Neural cell (in vitro differentiated cells): ENCODE measurements around the gene PPP4R3A. TPM values are rescaled to one million over a fixed set of nuclear protein-coding genes. Genes with fewer than 3 reads are reported as not detected.

ENCODE experiments used
- H2AFZ ChIP-seq: fragments of 200-600, 300-800 bp; sonication (generic), shearing (Covaris generic); 2 replicates; pipeline ENCODE4 v1.6.0; 2014; ENCODE audit warnings: low read depth, mild to moderate bottlenecking, antibody characterized with exemption, low read length, moderate library complexity
- H3F3A ChIP-seq: fragments of 200-600 bp; shearing (Covaris generic); 2 replicates; pipeline ENCODE4 v1.6.1; 2016; ENCODE audit warnings: mild to moderate bottlenecking, moderate library complexity, mixed read lengths, antibody characterized with exemption, low read length; ENCODE audit not compliant: insufficient read depth, poor library complexity, severe bottlenecking
- H3K27ac ChIP-seq: fragments of 200-600, 300-800 bp; sonication (generic), shearing (Covaris generic); 2 replicates; pipeline ENCODE4 v1.5.1; 2014; ENCODE audit warnings: mild to moderate bottlenecking, low read length, moderate library complexity
- H3K27me3 ChIP-seq: fragments of 300-800, 200-600 bp; sonication (generic), shearing (Covaris generic); 2 replicates; pipeline ENCODE4 v1.6.0; 2014; ENCODE audit warnings: mild to moderate bottlenecking, low read depth, low read length, moderate library complexity; ENCODE audit not compliant: insufficient read depth
- H3K36me3 ChIP-seq: fragments of 300-800, 200-600 bp; sonication (generic), shearing (Covaris generic); 2 replicates; pipeline ENCODE4 v1.5.1; 2014; ENCODE audit warnings: mild to moderate bottlenecking, antibody characterized with exemption, low read length, moderate library complexity; ENCODE audit not compliant: insufficient read depth
- H3K4me2 ChIP-seq: fragments of 300-800, 200-600 bp; sonication (generic), shearing (Covaris generic); 2 replicates; pipeline ENCODE4 v1.6.0; 2014; ENCODE audit warnings: mild to moderate bottlenecking, low read length
- H3K4me3 ChIP-seq: fragments of 300-800, 200-600 bp; sonication (generic), shearing (Covaris generic); 2 replicates; pipeline ENCODE4 v1.5.1; 2014; ENCODE audit warnings: mild to moderate bottlenecking, low read length, moderate library complexity
- H3K79me2 ChIP-seq: fragments of 200-600 bp; shearing (Covaris generic); replicated peaks from 2 replicates; pipeline ENCODE4 v1.6.0; 2014; ENCODE audit warnings: mild to moderate bottlenecking, low read length, moderate library complexity; ENCODE audit not compliant: insufficient read depth
- H3K9ac ChIP-seq: fragments of 300-800, 200-600 bp; sonication (generic), shearing (Covaris generic); 2 replicates; pipeline ENCODE4 v1.6.1; 2016; ENCODE audit warnings: mild to moderate bottlenecking, low read length, mixed read lengths
- H3K9me2 ChIP-seq: fragments of 200-600 bp; shearing (Covaris generic); 2 replicates; pipeline ENCODE4 v1.6.1; 2016; ENCODE audit warnings: mild to moderate bottlenecking, low read length, mixed read lengths; ENCODE audit not compliant: insufficient read depth
- H3K9me3 ChIP-seq: fragments of 200-600, 300-800 bp; sonication (generic), shearing (Covaris generic); 2 replicates; pipeline ENCODE4 v1.6.1; 2016; ENCODE audit warnings: mild to moderate bottlenecking, mixed run types, low read length, moderate library complexity, mixed read lengths
- H4K20me1 ChIP-seq: fragments of 200-600 bp; shearing (Covaris generic); 2 replicates; pipeline ENCODE4 v1.6.1; 2016; ENCODE audit warnings: mild to moderate bottlenecking, mixed run types; ENCODE audit not compliant: insufficient read depth
- EP300 ChIP-seq: fragments of 450-650 bp; conservative IDR thresholded peaks from 2 replicates; pipeline ENCODE4 v1.6.1; 2014; ENCODE audit warnings: antibody characterized with exemption, mild to moderate bottlenecking, moderate library complexity; ENCODE audit not compliant: poor library complexity, severe bottlenecking
- EZH2 ChIP-seq: fragments of 200-600, 300-800 bp; shearing (Covaris generic), sonication (generic); IDR thresholded peaks from 2 replicates; pipeline ENCODE4 v1.6.1; 2014; ENCODE audit warnings: antibody characterized with exemption, low read length, borderline replicate concordance, mild to moderate bottlenecking; ENCODE audit not compliant: insufficient read depth, poor library complexity, severe bottlenecking
- MXI1 ChIP-seq: fragments of 450-650 bp; conservative IDR thresholded peaks from 2 replicates; pipeline ENCODE4 v1.6.1; 2014; ENCODE audit warnings: antibody characterized with exemption, mild to moderate bottlenecking; ENCODE audit not compliant: poor library complexity, severe bottlenecking
- POLR2AphosphoS5 ChIP-seq: IDR thresholded peaks from 2 replicates; pipeline ENCODE4 v1.6.1; 2012
- RAD21 ChIP-seq: fragments of 450-650 bp; conservative IDR thresholded peaks from 2 replicates; pipeline ENCODE4 v1.6.1; 2014; ENCODE audit warnings: antibody characterized with exemption, mild to moderate bottlenecking, moderate library complexity
- SMC3 ChIP-seq: fragments of 450-650 bp; conservative IDR thresholded peaks from 2 replicates; pipeline ENCODE4 v1.6.1; 2014; ENCODE audit warnings: antibody characterized with exemption, mild to moderate bottlenecking, moderate library complexity; ENCODE audit not compliant: poor library complexity
- TAF1 ChIP-seq: IDR thresholded peaks from 2 replicates; pipeline ENCODE4 v1.6.1; 2012; ENCODE audit warnings: low read depth
- polyA plus RNA-seq: library from polyadenylated mRNA; depleted of rRNA; stranded (reverse); fragments of >200 nt; gene quantifications from 2 replicates; pipeline ENCODE4 v1.2.3, GENCODE V29; 2014
- TF ChIP-seq, protein P1 (sequence below): IDR thresholded peaks from 2 replicates; pipeline ENCODE4 v1.6.1; 2012; ENCODE audit warnings: borderline replicate concordance
- TF ChIP-seq, protein P2 (sequence below): fragments of 450-650 bp; IDR thresholded peaks from 2 replicates; pipeline ENCODE4 v1.5.1; 2014; ENCODE audit warnings: antibody characterized with exemption, mild to moderate bottlenecking, moderate library complexity; ENCODE audit not compliant: poor library complexity, severe bottlenecking

PPP4R3A gene
- polyA plus RNA-seq, 1 donor from 2014 or later, result 99.4 TPM

DNA sequence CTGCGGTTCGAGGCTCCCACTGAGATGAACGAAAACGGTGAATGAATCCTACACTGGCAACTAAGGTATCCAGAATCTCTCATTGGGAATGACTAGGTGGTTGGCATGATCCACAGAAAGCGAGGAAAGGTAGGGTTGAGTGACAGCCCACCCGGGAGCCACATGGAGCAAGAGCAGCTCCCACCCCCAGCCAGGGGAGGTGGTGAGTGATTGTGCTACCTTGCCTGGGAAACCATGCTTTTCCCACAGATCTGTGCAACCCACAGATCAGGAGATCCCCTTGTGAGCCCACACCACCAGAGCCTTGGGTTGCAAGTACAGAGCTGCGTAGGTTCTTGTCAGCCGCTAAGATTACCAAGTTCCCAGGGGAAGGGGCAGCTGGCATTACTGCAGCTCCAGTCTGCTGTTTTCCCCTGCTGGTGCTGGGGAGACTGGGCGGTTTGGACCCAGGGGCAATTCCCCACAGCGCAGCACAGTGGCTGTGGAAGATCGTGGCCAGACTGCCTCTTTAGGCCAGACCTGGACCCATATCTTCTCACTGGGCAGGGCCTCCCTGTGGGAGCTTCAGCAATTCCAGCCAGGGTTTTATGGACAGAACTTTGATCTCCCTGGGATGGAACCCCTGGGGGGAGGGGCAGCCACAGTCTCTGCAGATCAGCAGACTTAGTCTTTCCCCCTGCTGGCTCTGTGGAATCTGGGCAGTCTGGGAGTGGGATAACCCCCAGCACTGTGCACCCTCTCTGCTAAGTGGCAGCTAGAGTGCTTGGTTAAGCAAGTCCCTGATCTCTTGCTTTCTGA, 44.6 kb upstream of the PPP4R3A start:
- Histone ChIP-seq H2AFZ (no peak overlapping the region), H3K4me3 (no peak overlapping the region), H3K36me3 (no peaks in the 10 kb centered on the region), H3K9me3 (no peaks in the 10 kb centered on the region), H3K27ac (no peak overlapping the region), H3F3A (no peaks in the 10 kb centered on the region), H3K4me2 (no peak overlapping the region), H3K79me2 (no peaks in the 10 kb centered on the region), H3K9me2 (no peaks in the 10 kb centered on the region), H3K27me3 (no peaks in the 10 kb centered on the region), H4K20me1 (no peaks in the 10 kb centered on the region), H3K9ac (no peak overlapping the region)
- TF ChIP-seq, protein P1, sequence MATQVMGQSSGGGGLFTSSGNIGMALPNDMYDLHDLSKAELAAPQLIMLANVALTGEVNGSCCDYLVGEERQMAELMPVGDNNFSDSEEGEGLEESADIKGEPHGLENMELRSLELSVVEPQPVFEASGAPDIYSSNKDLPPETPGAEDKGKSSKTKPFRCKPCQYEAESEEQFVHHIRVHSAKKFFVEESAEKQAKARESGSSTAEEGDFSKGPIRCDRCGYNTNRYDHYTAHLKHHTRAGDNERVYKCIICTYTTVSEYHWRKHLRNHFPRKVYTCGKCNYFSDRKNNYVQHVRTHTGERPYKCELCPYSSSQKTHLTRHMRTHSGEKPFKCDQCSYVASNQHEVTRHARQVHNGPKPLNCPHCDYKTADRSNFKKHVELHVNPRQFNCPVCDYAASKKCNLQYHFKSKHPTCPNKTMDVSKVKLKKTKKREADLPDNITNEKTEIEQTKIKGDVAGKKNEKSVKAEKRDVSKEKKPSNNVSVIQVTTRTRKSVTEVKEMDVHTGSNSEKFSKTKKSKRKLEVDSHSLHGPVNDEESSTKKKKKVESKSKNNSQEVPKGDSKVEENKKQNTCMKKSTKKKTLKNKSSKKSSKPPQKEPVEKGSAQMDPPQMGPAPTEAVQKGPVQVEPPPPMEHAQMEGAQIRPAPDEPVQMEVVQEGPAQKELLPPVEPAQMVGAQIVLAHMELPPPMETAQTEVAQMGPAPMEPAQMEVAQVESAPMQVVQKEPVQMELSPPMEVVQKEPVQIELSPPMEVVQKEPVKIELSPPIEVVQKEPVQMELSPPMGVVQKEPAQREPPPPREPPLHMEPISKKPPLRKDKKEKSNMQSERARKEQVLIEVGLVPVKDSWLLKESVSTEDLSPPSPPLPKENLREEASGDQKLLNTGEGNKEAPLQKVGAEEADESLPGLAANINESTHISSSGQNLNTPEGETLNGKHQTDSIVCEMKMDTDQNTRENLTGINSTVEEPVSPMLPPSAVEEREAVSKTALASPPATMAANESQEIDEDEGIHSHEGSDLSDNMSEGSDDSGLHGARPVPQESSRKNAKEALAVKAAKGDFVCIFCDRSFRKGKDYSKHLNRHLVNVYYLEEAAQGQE, result no peak
- TF ChIP-seq MXI1 (no peak), RAD21 (no peak), SMC3 (no peak), EZH2 (no peak), POLR2AphosphoS5 (no peak), TAF1 (no peak), EP300 (no peak)
- TF ChIP-seq, protein P2, sequence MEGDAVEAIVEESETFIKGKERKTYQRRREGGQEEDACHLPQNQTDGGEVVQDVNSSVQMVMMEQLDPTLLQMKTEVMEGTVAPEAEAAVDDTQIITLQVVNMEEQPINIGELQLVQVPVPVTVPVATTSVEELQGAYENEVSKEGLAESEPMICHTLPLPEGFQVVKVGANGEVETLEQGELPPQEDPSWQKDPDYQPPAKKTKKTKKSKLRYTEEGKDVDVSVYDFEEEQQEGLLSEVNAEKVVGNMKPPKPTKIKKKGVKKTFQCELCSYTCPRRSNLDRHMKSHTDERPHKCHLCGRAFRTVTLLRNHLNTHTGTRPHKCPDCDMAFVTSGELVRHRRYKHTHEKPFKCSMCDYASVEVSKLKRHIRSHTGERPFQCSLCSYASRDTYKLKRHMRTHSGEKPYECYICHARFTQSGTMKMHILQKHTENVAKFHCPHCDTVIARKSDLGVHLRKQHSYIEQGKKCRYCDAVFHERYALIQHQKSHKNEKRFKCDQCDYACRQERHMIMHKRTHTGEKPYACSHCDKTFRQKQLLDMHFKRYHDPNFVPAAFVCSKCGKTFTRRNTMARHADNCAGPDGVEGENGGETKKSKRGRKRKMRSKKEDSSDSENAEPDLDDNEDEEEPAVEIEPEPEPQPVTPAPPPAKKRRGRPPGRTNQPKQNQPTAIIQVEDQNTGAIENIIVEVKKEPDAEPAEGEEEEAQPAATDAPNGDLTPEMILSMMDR, result no peak

DNA sequence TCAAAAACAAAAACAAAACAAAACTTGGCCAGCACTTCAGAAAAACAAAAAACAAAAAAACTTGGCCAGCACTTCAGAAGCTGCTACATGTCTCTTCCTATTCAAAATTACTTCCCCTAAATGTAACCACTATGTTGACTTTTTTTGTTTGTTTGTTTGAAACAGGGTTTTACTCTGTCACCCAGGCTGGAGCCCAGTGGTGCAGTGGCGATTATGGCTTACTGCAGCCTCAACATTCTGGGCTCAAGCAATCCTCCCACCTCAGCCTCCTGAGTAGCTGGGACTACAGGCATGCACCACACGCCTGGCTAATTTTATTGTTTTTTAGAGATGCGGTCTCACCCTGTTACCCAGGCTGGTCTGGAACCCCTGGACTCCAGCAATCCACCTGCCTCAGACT, 38.0 kb upstream of the PPP4R3A start:
- no peaks in the 10 kb centered on the region for H3K9me2 ChIP-seq
- H3K9ac ChIP-seq, result no peak overlapping the region
- H3K9me3 ChIP-seq, result no peaks in the 10 kb centered on the region
- H3F3A ChIP-seq, result no peaks in the 10 kb centered on the region
- H3K4me2 ChIP-seq, result no peak overlapping the region
- no peak overlapping the region for H3K27ac ChIP-seq
- H3K36me3 ChIP-seq, result no peaks in the 10 kb centered on the region
- no peak overlapping the region for H2AFZ ChIP-seq
- no peaks in the 10 kb centered on the region for H3K79me2 ChIP-seq
- no peaks in the 10 kb centered on the region for H4K20me1 ChIP-seq
- H3K27me3 ChIP-seq, result no peaks in the 10 kb centered on the region
- no peak overlapping the region for H3K4me3 ChIP-seq
- no peak for TF ChIP-seq SMC3
- no peak for TF ChIP-seq EZH2
- TF ChIP-seq, protein P1, result no peak
- TF ChIP-seq, protein P2, result no peak
- no peak for TF ChIP-seq MXI1
- TF ChIP-seq TAF1, result no peak
- no peak for TF ChIP-seq RAD21
- no peak for TF ChIP-seq EP300
- TF ChIP-seq POLR2AphosphoS5, result no peak
